ENCODE results near the gene NEDD4L.

- TF ChIP-seq CTCF (conservative IDR thresholded peaks at IDR 0.05; ENCODE audit: low read length) (no peak), EZH2phosphoT487 (IDR thresholded peaks at IDR 0.05; ENCODE audit: borderline replicate concordance, low read depth, low read length) (no peak)
These were observed 180.4 kb downstream of the NEDD4L start for GRCh38 chr18:58224425-58224750.

All from OCI-LY7 (cell line).